ENCODE data around the gene ELMOD1.

DNA sequence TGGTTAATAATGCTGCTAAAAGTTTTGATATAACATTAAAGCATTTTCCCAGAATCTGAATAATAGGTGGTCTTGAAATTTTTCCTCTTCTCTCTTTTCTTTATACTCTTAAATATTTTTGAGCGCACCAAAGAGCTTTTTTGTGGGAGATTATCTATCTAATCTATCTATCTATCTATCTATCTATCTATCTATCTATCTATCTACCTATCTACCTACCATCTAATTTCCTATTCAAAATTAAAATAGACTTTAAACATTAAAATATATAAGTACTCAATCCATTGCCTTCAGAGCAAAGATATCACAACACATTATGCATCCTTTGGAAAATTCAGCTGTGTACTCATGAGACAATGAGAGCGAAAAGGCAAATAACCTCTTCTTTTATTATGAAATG lies 55.8 kb downstream of the ELMOD1 start:
- TF ChIP-seq CTCF (IDR thresholded peaks at IDR 0.05) (no peak), POLR2A (IDR thresholded peaks at IDR 0.05) (no peak)
